Measurements from ENCODE around the gene HOXA11.

HOXA11 gene

DNA sequence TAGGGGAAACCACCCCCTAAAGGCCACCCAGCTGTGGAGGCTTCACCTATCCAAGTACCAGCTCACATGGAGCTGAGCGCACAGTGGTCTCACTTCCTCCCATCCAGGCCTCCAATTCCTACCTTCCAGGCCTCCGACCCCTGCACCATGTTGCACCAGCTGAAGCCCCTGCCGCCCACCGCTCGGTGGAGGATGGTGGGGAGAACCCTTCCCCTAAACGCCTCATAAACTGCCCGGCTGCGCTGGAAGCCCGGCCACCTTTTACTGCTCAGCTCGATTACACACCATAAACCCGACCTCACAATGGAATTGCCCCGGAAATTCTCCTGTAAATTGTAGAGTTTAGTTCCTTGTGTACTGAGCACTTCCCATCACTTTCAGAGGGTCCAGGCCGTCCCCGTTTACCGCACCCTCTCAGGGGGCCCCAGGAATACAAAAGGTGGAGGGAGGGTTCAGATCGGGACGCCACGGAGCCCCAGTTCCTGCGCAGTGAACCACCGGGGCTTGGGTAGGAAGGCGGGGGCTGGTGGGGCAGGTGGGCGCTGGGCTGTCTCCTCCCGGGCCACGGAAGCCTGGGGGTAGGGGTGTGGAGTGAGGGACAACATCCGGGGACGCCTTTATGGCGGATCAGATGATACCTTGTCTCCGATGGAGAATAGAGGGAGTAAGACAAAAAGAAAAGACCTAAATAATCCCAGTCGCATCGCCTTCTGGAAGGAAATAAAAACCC lies 27.2 kb downstream of the HOXA11 start:
- no peak for DNase-seq
- no peaks in the 10 kb centered on the region for H4K20me1 ChIP-seq (ENCODE audit: insufficient read depth, low read length)
- TF ChIP-seq EZH2 (IDR thresholded peaks at IDR 0.05; ENCODE audit: borderline replicate concordance, low read depth, low read length, severe bottlenecking), result no peak
- H3K36me3 ChIP-seq (ENCODE audit: insufficient read depth, low read length), result no peaks in the 10 kb centered on the region
- H3K9ac ChIP-seq (ENCODE audit: low read depth, low read length), result no peak overlapping the region
- H3K27me3 ChIP-seq (ENCODE audit: insufficient read depth, low read length, poor library complexity), result no peaks in the 10 kb centered on the region
- no peak for ATAC-seq (ENCODE audit: insufficient read depth, low read depth)
- H3K79me2 ChIP-seq (ENCODE audit: insufficient read depth, low read length), result peaks cover 9% of the 10 kb centered on the region
- no peak overlapping the region for H3K4me3 ChIP-seq (ENCODE audit: low read depth in 1 of 2, low read length in 2 of 2)
- no peak overlapping the region for H3K4me2 ChIP-seq (ENCODE audit: insufficient read depth, low read length)
- no peak overlapping the region for H2AFZ ChIP-seq (ENCODE audit: low read depth, low read length)
- H3K9me3 ChIP-seq (ENCODE audit: insufficient read depth, low read length, severe bottlenecking), result no peaks in the 10 kb centered on the region
- no peak overlapping the region for H3K27ac ChIP-seq (ENCODE audit: low read length)
- peaks cover 32% of the 10 kb centered on the region for H3K4me1 ChIP-seq (ENCODE audit: insufficient read depth, low read length)

DNA sequence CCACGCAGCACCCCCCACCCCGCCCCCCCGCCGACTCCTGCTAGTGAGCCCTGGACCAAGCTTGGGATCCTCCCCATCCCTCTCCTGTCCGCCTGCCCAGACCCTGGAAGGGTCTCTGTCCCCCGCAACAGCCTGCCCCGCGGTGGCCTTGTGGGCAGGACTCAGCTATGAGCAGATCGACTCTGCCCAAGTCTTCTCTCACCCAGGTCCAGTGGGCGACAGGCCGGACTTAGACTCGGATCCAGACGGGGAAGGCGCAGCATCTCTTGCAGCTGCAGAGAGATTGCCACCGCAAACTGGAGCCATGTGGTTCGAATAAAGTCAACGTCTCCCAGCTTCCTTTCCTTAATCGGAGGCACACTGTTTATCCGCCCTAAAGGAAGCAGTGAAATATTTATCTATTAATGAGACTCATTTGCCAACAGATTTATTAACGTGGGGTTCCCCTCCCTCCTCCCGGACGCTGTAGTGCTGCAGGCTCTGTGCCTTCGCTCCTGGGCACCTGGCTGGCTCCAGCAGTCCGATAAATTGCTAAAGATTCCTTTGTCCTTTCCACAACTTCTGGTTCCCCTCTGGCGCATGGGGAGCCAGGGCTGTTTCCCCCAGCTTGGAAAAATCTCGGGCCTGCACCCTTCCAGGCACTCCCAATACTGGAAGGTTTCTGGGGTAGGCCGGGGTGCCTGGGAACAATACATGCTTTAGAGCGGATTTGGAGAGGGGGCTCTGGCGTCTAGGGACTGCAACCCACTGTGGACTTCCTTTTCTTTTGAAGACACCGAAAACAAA lies 27.9 kb downstream of the HOXA11 start:
- H3K4me2 ChIP-seq (ENCODE audit: insufficient read depth, low read length), result peak overlapping the region; percentile 74
- ATAC-seq (ENCODE audit: insufficient read depth, low read depth) (peak; percentile 5; the same call in 2 of the 3 replicates), DNase-seq (no peak)
- no peak overlapping the region for H3K27ac ChIP-seq (ENCODE audit: low read length)
- H3K79me2 ChIP-seq (ENCODE audit: insufficient read depth, low read length), result peaks cover 9% of the 10 kb centered on the region
- H3K4me1 ChIP-seq (ENCODE audit: insufficient read depth, low read length), result peaks cover 32% of the 10 kb centered on the region
- peak overlapping the region in 1 of 2 experiments; percentile 70; a peak in 2 of 4 replicates for H3K4me3 ChIP-seq (ENCODE audit: low read depth in 1 of 2, low read length in 2 of 2)
- H3K9ac ChIP-seq (ENCODE audit: low read depth, low read length), result peak overlapping the region; percentile 86
- no peaks in the 10 kb centered on the region for H4K20me1 ChIP-seq (ENCODE audit: insufficient read depth, low read length)
- no peaks in the 10 kb centered on the region for H3K36me3 ChIP-seq (ENCODE audit: insufficient read depth, low read length)
- no peaks in the 10 kb centered on the region for H3K9me3 ChIP-seq (ENCODE audit: insufficient read depth, low read length, severe bottlenecking)
- H2AFZ ChIP-seq (ENCODE audit: low read depth, low read length), result peak overlapping the region; percentile 92
- no peaks in the 10 kb centered on the region for H3K27me3 ChIP-seq (ENCODE audit: insufficient read depth, low read length, poor library complexity)
- TF ChIP-seq, protein P1, sequence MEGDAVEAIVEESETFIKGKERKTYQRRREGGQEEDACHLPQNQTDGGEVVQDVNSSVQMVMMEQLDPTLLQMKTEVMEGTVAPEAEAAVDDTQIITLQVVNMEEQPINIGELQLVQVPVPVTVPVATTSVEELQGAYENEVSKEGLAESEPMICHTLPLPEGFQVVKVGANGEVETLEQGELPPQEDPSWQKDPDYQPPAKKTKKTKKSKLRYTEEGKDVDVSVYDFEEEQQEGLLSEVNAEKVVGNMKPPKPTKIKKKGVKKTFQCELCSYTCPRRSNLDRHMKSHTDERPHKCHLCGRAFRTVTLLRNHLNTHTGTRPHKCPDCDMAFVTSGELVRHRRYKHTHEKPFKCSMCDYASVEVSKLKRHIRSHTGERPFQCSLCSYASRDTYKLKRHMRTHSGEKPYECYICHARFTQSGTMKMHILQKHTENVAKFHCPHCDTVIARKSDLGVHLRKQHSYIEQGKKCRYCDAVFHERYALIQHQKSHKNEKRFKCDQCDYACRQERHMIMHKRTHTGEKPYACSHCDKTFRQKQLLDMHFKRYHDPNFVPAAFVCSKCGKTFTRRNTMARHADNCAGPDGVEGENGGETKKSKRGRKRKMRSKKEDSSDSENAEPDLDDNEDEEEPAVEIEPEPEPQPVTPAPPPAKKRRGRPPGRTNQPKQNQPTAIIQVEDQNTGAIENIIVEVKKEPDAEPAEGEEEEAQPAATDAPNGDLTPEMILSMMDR (IDR thresholded peaks at IDR 0.05; ENCODE audit: borderline replicate concordance, extremely low read depth, low read length, poor library complexity, severe bottlenecking), result no peak
- no peak for TF ChIP-seq EZH2 (IDR thresholded peaks at IDR 0.05; ENCODE audit: borderline replicate concordance, low read depth, low read length, severe bottlenecking)

DNA sequence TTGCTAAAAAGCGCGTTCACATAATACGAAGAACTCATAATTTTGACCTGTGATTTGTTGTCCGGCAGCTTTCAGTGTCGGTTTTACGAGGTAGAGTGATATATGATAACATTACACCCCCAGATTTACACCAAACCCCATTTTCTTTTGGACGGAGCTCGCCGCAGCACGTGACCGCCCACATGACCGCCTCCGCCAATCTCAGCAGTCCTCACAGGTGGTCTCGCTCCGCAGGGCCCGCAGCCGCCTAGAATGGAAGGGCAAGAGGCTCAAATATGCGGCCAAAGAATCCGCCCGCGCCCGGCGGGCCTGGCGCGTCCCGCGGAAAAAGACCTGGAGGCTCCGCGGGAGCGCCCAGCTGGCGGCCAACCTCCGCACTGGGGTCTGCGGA lies 28.5 kb downstream of the HOXA11 start, which contains the start of gene HOXA7:
Gene HOXA7, minus strand, starts transcription at position 168 of the 391 bp plus-strand sequence. Its CDS starts 130 bp downstream, at position 38.
- no peaks in the 10 kb centered on the region for H3K36me3 ChIP-seq (ENCODE audit: insufficient read depth, low read length)
- no peaks in the 10 kb centered on the region for H3K9me3 ChIP-seq (ENCODE audit: insufficient read depth, low read length, severe bottlenecking)
- TF ChIP-seq, protein P1 (IDR thresholded peaks at IDR 0.05; ENCODE audit: borderline replicate concordance, extremely low read depth, low read length, poor library complexity, severe bottlenecking), result no peak
- TF ChIP-seq EZH2 (IDR thresholded peaks at IDR 0.05; ENCODE audit: borderline replicate concordance, low read depth, low read length, severe bottlenecking), result no peak
- H3K9ac ChIP-seq (ENCODE audit: low read depth, low read length), result peak within 1 kb of the TSS; percentile 86
- H3K4me1 ChIP-seq (ENCODE audit: insufficient read depth, low read length), result peaks cover 36% of the 10 kb centered on the region
- H3K4me3 ChIP-seq (ENCODE audit: low read depth in 1 of 2, low read length in 2 of 2), result peak within 1 kb of the TSS; percentile 46 to 70
- peaks cover 9% of the 10 kb centered on the region for H3K79me2 ChIP-seq (ENCODE audit: insufficient read depth, low read length)
- H4K20me1 ChIP-seq (ENCODE audit: insufficient read depth, low read length), result no peaks in the 10 kb centered on the region
- peak within 1 kb of the TSS; percentile 92 for H2AFZ ChIP-seq (ENCODE audit: low read depth, low read length)
- peak within 1 kb of the TSS; percentile 91 for H3K27ac ChIP-seq (ENCODE audit: low read length)
- ATAC-seq (ENCODE audit: insufficient read depth, low read depth) (peak; percentile 72), DNase-seq (peak; percentile 76)
- no peaks in the 10 kb centered on the region for H3K27me3 ChIP-seq (ENCODE audit: insufficient read depth, low read length, poor library complexity)
- H3K4me2 ChIP-seq (ENCODE audit: insufficient read depth, low read length), result peak within 1 kb of the TSS; percentile 74

Data from DND-41 (cell line).